Spleen (tissue), 11 donors: ENCODE measurements around the gene ARPIN. TPM values are rescaled to one million over a fixed set of nuclear protein-coding genes. Genes with fewer than 3 reads are reported as not detected.

Source experiments
- DNase-seq: peaks from one replicate; pipeline ENCODE4 v3.0.0-alpha.2; 2020
- H3K27ac ChIP-seq, 8 donors: fragments of 200-600 bp; sonication (generic) in 7 of 8; 1 replicate in 4 of 8; 2 replicates in 4 of 8; pipeline versions ENCODE4 v1.5.0 to v1.8.0; 2016 to 2021; ENCODE audit warnings: inconsistent platforms in 4 of 8, mild to moderate bottlenecking in 4 of 8, moderate library complexity in 1 of 8
- H3K27me3 ChIP-seq, 7 donors: fragments of 200-600 bp; sonication (generic) in 6 of 7; replicated peaks in 1 of 7; 1 replicate in 4 of 7; 2 replicates in 3 of 7; pipeline versions ENCODE4 v1.5.0 to v1.8.0; 2016 to 2021; ENCODE audit warnings: inconsistent platforms in 3 of 7, mild to moderate bottlenecking in 1 of 7
- H3K36me3 ChIP-seq, 6 donors: fragments of 200-600 bp; sonication (generic) in 5 of 6; 1 replicate in 4 of 6; 2 replicates in 2 of 6; pipeline versions ENCODE4 v1.5.0 to v1.8.0; 2016 to 2021; ENCODE audit warnings: inconsistent platforms in 2 of 6
- H3K4me1 ChIP-seq, 6 donors: fragments of 200-600 bp; sonication (generic) in 5 of 6; 1 replicate in 3 of 6; 2 replicates in 3 of 6; pipeline versions ENCODE4 v1.5.0 to v1.8.0; 2016 to 2021; ENCODE audit warnings: inconsistent platforms in 3 of 6
- H3K4me3 ChIP-seq, 8 donors: fragments of 200-600 bp; sonication (generic) in 7 of 8; 1 replicate in 4 of 8; 2 replicates in 4 of 8; pipeline versions ENCODE4 v1.5.0 to v1.8.0; 2016 to 2021; ENCODE audit warnings: inconsistent platforms in 4 of 8, mild to moderate bottlenecking in 4 of 8, moderate library complexity in 2 of 8
- H3K9me3 ChIP-seq, 8 donors: fragments of 200-600 bp; sonication (generic) in 7 of 8; 1 replicate in 4 of 8; 2 replicates in 4 of 8; pipeline versions ENCODE4 v1.5.0 to v1.8.0; 2016 to 2021; ENCODE audit warnings: inconsistent platforms in 4 of 8
- POLR2A ChIP-seq, 3 donors: fragments of 450-650 bp; IDR thresholded peaks; one replicate each; pipeline ENCODE4 v1.5.1; 2017; ENCODE audit warnings: antibody characterized with exemption in 3 of 3, mild to moderate bottlenecking in 1 of 3
- POLR2AphosphoS5 ChIP-seq, 3 donors: sonication (generic); formaldehyde crosslinking; IDR thresholded peaks; one replicate each; pipeline ENCODE4 v1.5.1; 2017; ENCODE audit warnings: antibody characterized with exemption in 3 of 3
- WGBS, 5 donors: extraction: QIAGEN DNeasy Blood & Tissue Kit in 3 of 5; methylation state at CpG; one replicate each; pipeline versions ENCODE4 v1.1.5 to v1.1.7; 2013 to 2018; 5-methylcytosine and 5-hydroxymethylcytosine counted together
- intact Hi-C: fragments of 100-400 bp; cut with DNase I; formaldehyde crosslinking; loops from one replicate; pipeline ENCODE4 v1.15.0; 2023; ENCODE audit warnings: low total_unique reads
- polyA plus RNA-seq, 3 donors: library from polyadenylated mRNA; stranded (reverse); fragments of 200-250 nt; gene quantifications; one replicate each; pipeline ENCODE4 v1.2.1, GENCODE V29; 2013
- total RNA-seq, 7 donors: library from RNA; depleted of rRNA in 3 of 7; stranded (reverse); fragments of >200 nt in 3 of 7; fragmentation: NEBNext Ultra II Directional in 4 of 7; extraction: Animal tissue kit (Norgen Biotek cat#: 25700) in 4 of 7; gene quantifications; one replicate each; pipeline versions ENCODE4 v1.1.0 to v1.2.1, GENCODE V29; 2016 to 2021
- TF ChIP-seq, protein P1 (sequence below), 11 experiments: fragments of 200-600 bp in 7 of 11; fragments of 450-650 bp in 4 of 11; sonication (generic) in 4 of 11; IDR thresholded peaks in 8 of 11; conservative IDR thresholded peaks in 3 of 11; 1 replicate in 7 of 11; 2 replicates in 4 of 11; pipeline versions ENCODE4 v1.4.0 to v1.8.0; 2016 to 2021; ENCODE audit warnings: antibody characterized with exemption in 11 of 11, inconsistent platforms in 4 of 11, mild to moderate bottlenecking in 1 of 11
- donor health status: healthy with polysubstance abuse.
- donor health status: DM: no; HTN: no; CAD: no; lungs with moderate emphysema.
- donor health status: DM: no; HTN: no; CAD: no.
- donor health status: Bipolar disorder and iron deficiency.
- donor health status: healthy.
- donor health status: DM: no; HTN: no; CAD: no.
- donor health status: DM: yes; HTN: yes; CAD: no.

Gene ARPIN
- total and polyA plus RNA-seq, 10 donors = 2.7 to 23.1 (median 12.0) TPM

DNA sequence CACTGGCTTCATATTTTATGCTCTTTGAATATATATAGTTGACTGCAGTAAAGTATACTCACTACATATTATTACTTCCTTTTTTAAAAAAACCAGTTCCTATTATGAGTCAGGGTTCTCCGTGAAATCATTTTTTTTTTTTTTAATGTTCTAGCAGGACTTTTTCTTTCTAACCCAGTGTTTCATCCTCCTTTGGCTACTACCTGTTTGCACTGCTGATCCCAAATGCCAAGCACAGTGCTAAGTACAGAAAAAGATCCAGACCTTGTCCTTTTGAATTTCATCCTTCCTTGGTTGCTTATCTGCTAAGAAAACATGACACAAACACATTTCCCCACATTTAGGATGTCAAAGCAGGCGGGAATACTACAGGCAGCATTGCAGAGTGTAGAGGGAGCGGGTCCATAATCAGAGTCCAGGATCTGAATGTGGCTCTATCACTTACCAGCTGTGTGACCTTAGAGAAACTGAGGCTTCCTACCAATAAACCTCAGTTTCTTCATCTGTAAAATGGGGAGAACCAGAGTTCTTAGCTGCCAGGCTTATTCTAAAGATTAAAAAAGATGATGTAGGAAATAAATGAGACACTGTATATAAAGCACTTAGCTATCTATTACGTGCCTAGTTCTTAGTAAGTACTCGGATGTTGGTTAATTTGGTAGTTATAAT is 60.9 kb downstream of the ARPIN start:
- H3K4me3 ChIP-seq = no peak overlapping the region
- peaks cover 0 to 54% (median 22%) of the 10 kb centered on the region in 6 donors for H3K4me1 ChIP-seq
- no peaks in the 10 kb centered on the region for H3K27me3 ChIP-seq
- 71 to 81% (median 77%) methylated on average over 5 of the region's 5 CpGs for WGBS, 5 donors
- peaks cover 0 to 58% (median 12%) of the 10 kb centered on the region in 6 donors for H3K36me3 ChIP-seq
- no peaks in the 10 kb centered on the region for H3K9me3 ChIP-seq
- H3K27ac ChIP-seq = peak overlapping the region in 5 of 8 donors; percentile 32 to 72 (median 55)
- intact Hi-C loops = no loop called here
- TF ChIP-seq, protein P1, sequence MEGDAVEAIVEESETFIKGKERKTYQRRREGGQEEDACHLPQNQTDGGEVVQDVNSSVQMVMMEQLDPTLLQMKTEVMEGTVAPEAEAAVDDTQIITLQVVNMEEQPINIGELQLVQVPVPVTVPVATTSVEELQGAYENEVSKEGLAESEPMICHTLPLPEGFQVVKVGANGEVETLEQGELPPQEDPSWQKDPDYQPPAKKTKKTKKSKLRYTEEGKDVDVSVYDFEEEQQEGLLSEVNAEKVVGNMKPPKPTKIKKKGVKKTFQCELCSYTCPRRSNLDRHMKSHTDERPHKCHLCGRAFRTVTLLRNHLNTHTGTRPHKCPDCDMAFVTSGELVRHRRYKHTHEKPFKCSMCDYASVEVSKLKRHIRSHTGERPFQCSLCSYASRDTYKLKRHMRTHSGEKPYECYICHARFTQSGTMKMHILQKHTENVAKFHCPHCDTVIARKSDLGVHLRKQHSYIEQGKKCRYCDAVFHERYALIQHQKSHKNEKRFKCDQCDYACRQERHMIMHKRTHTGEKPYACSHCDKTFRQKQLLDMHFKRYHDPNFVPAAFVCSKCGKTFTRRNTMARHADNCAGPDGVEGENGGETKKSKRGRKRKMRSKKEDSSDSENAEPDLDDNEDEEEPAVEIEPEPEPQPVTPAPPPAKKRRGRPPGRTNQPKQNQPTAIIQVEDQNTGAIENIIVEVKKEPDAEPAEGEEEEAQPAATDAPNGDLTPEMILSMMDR (IDR thresholded peaks at IDR 0.05 in 8 of 11, conservative IDR thresholded peaks at IDR 0.05 in 3 of 11) = no peak
- TF ChIP-seq POLR2AphosphoS5 (IDR thresholded peaks at IDR 0.05) (no peak), POLR2A (IDR thresholded peaks at IDR 0.05) (no peak)
- no peak for DNase-seq

DNA sequence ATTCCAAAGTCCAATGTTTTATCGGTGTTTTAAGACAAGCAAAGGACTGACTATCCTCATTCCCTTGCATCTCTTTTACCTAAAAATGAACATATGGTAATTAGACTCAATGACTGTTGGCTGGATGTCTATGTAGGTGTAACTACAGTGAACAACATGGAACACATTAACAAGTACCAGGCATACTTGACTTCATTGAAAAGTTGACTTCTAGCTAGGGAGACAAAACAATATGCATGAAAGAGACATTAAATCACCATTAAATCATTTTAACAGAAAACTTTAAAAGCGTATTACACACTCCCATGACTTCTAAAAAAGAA is 63.8 kb downstream of the ARPIN start:
- Histone ChIP-seq H3K9me3 (no peaks in the 10 kb centered on the region), H3K4me1 (peaks cover 0 to 54% (median 22%) of the 10 kb centered on the region in 6 donors), H3K4me3 (peak overlapping the region in 1 of 8 donors; percentile 3), H3K27me3 (no peaks in the 10 kb centered on the region), H3K36me3 (peaks cover 0 to 70% (median 19%) of the 10 kb centered on the region in 6 donors), H3K27ac (peak overlapping the region in 6 of 8 donors; percentile 41 to 82 (median 77))
- no peak for DNase-seq
- 78 to 91% (median 81%) methylated on average over 2 of the region's 2 CpGs for WGBS, 5 donors
- intact Hi-C loops = no loop called here
- TF ChIP-seq, protein P1 (IDR thresholded peaks at IDR 0.05 in 8 of 11, conservative IDR thresholded peaks at IDR 0.05 in 3 of 11) = no peak
- TF ChIP-seq POLR2AphosphoS5 (IDR thresholded peaks at IDR 0.05) (no peak), POLR2A (IDR thresholded peaks at IDR 0.05) (no peak)

DNA sequence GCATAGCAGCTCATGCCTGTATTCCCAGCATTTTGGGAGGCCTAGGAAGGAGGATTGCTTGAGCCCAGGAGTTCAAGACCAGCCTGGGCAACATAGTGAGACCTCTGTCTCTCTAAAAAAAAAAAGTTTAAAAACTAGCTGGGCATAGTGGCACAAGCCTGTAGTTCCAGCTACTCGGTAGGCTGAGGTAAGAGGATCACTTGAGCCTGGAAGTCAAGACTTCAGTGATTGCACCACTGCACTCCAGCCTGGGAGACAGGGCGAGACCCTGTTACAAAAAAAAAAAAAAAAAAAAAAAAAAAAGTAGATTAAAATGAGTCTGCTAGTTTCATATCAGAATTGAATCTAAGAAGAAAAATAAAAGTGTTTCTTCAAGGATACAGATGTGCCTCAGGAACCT is 65.7 kb downstream of the ARPIN start:
- H3K27ac ChIP-seq = no peak overlapping the region
- WGBS, 5 donors = 49 to 87% (median 71%) methylated on average over 2 of the region's 2 CpGs

DNA sequence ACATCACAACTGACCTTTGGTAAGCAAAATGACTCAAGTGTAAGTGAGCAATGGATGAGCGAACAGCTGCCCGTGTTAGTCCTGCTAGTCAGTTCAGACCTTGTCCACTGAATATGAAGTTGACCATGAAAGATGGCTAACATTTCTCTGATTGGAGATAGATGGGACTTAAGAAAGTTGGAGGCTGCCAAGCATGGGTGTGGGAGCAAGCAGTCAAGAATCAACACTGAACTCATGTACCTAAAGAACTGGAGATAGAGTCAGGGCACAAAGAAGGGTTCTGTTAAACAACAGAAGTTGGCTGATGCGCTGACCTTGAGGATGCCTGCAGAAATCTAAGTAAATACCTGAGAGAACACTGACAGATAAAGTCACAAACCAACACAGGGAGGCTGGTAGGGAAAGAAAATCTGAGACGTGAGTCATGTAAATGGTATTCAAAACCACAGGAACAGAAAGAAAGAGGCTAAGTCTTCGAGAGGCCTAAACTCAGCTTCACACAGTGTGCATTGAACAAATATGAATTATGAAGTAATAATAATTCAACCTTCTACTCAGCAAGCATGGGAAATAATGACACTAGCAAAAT is 67.4 kb downstream of the ARPIN start:
- TF ChIP-seq POLR2AphosphoS5 (IDR thresholded peaks at IDR 0.05) = no peak
- no peak for TF ChIP-seq POLR2A (IDR thresholded peaks at IDR 0.05)
- TF ChIP-seq, protein P1 (IDR thresholded peaks at IDR 0.05 in 8 of 11, conservative IDR thresholded peaks at IDR 0.05 in 3 of 11) = no peak
- H3K9me3 ChIP-seq = no peaks in the 10 kb centered on the region
- H3K27me3 ChIP-seq = no peaks in the 10 kb centered on the region
- no peak overlapping the region for H3K27ac ChIP-seq
- H3K4me1 ChIP-seq = peaks cover 0 to 30% (median 6%) of the 10 kb centered on the region in 6 donors
- H3K36me3 ChIP-seq = peaks cover 0 to 80% (median 14%) of the 10 kb centered on the region in 6 donors
- no peak for DNase-seq
- no peak overlapping the region for H3K4me3 ChIP-seq
- 75 to 93% (median 89%) methylated on average over 5 of the region's 5 CpGs for WGBS, 5 donors
- intact Hi-C loops = no loop called here

More for the DNA sequence above, 65.7 kb downstream of the ARPIN start:
- DNase-seq = no peak
- H3K4me1 ChIP-seq = peaks cover 0 to 45% (median 21%) of the 10 kb centered on the region in 6 donors
- no peaks in the 10 kb centered on the region for H3K9me3 ChIP-seq
- no peak overlapping the region for H3K4me3 ChIP-seq
- intact Hi-C loops = no loop called here
- no peaks in the 10 kb centered on the region for H3K27me3 ChIP-seq
- TF ChIP-seq, protein P1 (IDR thresholded peaks at IDR 0.05 in 8 of 11, conservative IDR thresholded peaks at IDR 0.05 in 3 of 11) = no peak
- TF ChIP-seq POLR2AphosphoS5 (IDR thresholded peaks at IDR 0.05) = no peak
- TF ChIP-seq POLR2A (IDR thresholded peaks at IDR 0.05) = no peak
- H3K36me3 ChIP-seq = peaks cover 0 to 78% (median 15%) of the 10 kb centered on the region in 6 donors
